GM15510 (cell line): ENCODE measurements around the gene SARNP.

Source experiments
- POLR2A ChIP-seq: IDR thresholded peaks from 3 replicates; pipeline ENCODE4 v1.6.1; 2011; ENCODE audit warnings: borderline replicate concordance; ENCODE audit not compliant: insufficient read length; ENCODE audit errors: extremely low read depth

SARNP gene

GRCh38 chr12:55820679-55821078 is 3.2 kb upstream of the SARNP start:
- no peak for TF ChIP-seq POLR2A

- no peak for TF ChIP-seq POLR2A
Observed at GRCh38 chr12:55818886-55819285, 1.4 kb upstream of the SARNP start.

DNA sequence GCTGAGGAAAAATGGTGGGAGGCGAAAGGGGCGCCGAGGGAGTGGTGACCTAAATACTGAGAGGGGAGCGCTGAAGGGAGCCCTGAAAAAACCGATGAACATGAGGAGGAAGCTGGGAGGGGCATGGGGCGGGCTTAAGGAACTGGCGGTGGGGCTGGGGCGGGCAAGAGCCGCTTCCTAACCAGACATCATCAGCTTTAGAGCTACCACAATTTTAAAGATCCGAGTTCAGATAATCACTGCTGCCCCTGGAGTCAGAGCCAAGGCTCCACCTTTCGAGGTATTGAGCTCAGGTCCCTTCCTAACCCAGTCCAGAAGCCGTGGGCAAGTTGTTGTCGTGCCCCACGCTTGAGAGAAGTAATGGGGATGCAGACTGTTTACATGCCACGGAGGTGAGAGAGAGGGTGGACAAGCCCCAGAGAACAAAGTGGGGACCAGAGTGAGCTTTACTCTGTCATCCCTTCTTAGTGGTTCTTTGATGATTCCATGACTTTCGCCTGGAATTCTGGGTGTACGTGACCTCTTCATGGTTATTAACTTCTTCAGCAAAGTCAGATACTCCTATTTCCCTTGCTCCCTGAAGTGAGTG is 710 bp upstream of the SARNP start:
- no peak for TF ChIP-seq POLR2A

GRCh38 chr12:55816881-55817344 is 611 bp downstream of the SARNP start:
- TF ChIP-seq POLR2A: no peak

GRCh38 chr12:55815473-55815872 is 2.1 kb downstream of the SARNP start:
- TF ChIP-seq POLR2A: no peak

GRCh38 chr12:55814257-55814656 is 3.3 kb downstream of the SARNP start:
- TF ChIP-seq POLR2A: no peak

DNA sequence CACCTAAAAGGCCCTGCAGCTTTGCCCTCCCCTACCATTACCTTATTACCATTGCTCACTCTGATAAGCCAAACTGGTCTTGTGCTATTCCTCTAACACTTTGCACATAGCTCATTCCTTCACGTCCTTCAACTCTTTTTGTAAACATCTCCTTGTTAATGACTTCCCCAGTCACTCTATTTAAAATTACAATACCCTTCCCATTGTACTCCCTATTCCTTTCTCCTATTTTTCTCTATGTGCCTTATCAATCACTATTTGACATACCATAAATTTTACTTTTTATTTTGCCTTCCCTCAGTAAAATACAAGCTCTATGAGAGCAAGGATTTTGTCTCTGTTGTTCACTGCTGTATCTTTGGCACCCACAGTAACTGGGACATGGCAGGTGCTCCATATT is 5.4 kb downstream of the SARNP start:
- TF ChIP-seq POLR2A: no peak

- no peak for TF ChIP-seq POLR2A
Observed at GRCh38 chr12:55809274-55809673, 8.2 kb downstream of the SARNP start.

DNA sequence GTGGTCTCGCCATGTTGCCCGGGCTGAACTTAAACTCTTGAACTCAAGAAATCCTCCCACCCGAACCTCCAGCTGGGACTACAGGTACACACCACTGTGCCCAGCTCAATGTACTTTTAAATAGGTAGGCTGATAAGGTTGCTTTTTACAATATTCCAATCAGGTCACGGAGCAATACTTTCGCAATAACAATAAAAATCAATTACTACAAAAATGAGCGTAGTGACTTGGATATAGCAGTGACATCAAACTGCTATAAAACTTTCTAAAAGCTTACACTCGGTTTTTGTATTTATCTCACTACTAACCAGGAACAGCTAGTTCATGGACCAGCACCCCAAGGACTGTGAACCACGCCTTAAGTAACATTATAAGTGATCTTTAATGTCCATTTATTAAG is 10.5 kb downstream of the SARNP start:
- TF ChIP-seq POLR2A: no peak

DNA sequence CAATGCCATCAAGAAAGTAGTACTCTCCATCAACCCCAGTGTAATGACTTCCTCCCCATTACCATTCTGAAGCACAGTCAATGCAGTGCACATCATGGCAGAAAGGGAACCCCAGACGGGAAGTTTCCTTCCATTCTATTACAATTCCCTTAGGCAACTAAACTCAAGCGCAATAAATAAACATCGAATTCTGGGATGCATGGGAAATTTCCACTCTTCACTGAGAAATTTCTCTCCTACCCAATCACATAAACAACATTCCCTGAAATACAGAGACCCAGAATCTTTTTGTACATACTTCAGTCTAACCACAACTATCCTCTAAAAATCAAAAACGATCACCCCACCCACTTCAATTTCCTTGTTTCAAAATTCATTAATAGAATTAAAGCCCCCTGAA is 20.0 kb downstream of the SARNP start:
- TF ChIP-seq POLR2A: no peak

GRCh38 chr12:55797068-55797467 is 20.5 kb downstream of the SARNP start:
- TF ChIP-seq POLR2A: no peak

GRCh38 chr12:55795950-55796349 is 21.6 kb downstream of the SARNP start:
- TF ChIP-seq POLR2A: no peak

GRCh38 chr12:55789893-55790292 is 27.6 kb downstream of the SARNP start:
- TF ChIP-seq POLR2A: no peak

- no peak for TF ChIP-seq POLR2A
Observed at GRCh38 chr12:55789171-55789570, 28.4 kb downstream of the SARNP start.

GRCh38 chr12:55788546-55788945 is 29.0 kb downstream of the SARNP start:
- TF ChIP-seq POLR2A: no peak

- TF ChIP-seq POLR2A: no peak
Observed at GRCh38 chr12:55780685-55781084, 36.8 kb downstream of the SARNP start.

DNA sequence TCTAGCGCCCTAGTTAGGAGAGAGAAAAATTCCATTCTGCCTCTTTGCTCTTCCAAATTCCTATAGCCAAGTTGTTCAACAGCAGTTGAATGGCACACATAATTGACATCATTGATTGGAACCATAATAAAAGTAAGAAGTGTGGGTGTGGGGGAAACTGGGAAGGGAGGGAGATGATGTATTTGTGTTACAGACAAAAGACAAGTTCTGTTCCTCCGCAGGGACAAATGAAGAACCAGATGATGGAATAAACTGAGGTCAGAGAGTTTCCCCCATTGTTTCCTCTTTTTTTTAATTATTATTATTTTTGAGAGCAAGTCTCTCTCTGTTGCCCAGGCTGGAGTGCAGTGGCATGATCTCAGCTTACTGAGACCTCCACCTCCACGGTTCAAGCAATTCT is 39.7 kb downstream of the SARNP start:
- no peak for TF ChIP-seq POLR2A
